Activated T-cell treated with anti-CD3 and anti-CD28 coated beads, Interleukin-2, amount 50 U/mL, for 4 hours (primary cell): Measurements from ENCODE around the gene EXTL1. TPM values are rescaled to one million over a fixed set of nuclear protein-coding genes. Genes with fewer than 3 reads are reported as not detected.

Experiments
- ATAC-seq, 2 donors: fragments of 200-7000 bp; cut with Tn5 transposase; one replicate each; pipeline ENCODE4 v1.10.0; 2021
- DNase-seq: peaks from one replicate; pipeline ENCODE4 v3.0.0-alpha.2; 2020
- H3K27me3 Mint-ChIP-seq: one replicate; pipeline ENCODE4 v1.8.0; 2021; ENCODE audit warnings: low read depth, mixed read lengths
- H3K36me3 Mint-ChIP-seq: one replicate; pipeline ENCODE4 v1.8.0; 2022; ENCODE audit warnings: mixed read lengths; ENCODE audit not compliant: insufficient read depth
- H3K4me1 Mint-ChIP-seq: one replicate; pipeline ENCODE4 v1.8.0; 2021; ENCODE audit warnings: low read depth, mixed read lengths
- H3K4me3 Mint-ChIP-seq: one replicate; pipeline ENCODE4 v1.8.0; 2021; ENCODE audit warnings: mild to moderate bottlenecking, moderate library complexity, mixed read lengths
- H3K9me3 Mint-ChIP-seq: one replicate; pipeline ENCODE4 v1.8.0; 2021; ENCODE audit warnings: mixed read lengths
- total RNA-seq, 3 donors: library from RNA; stranded (reverse); gene quantifications; one replicate each; pipeline ENCODE4 v1.2.1, GENCODE V29; 2021

Gene EXTL1
- total RNA-seq, 3 donors from 2014 or later, result not detected

GRCh38 chr1:26053718-26054560 is 32.4 kb downstream of the EXTL1 start:
- DNase-seq, result no peak
- Mint-ChIP-seq H3K4me3 (no peak overlapping the region), H3K27me3 (peaks cover 46% of the 10 kb centered on the region), H3K9me3 (no peaks in the 10 kb centered on the region), H3K36me3 (no peaks in the 10 kb centered on the region), H3K4me1 (no peaks in the 10 kb centered on the region)
- no peak for ATAC-seq

- H3K4me3 Mint-ChIP-seq, result no peak overlapping the region
- ATAC-seq, result no peak
- DNase-seq, result no peak
- H3K9me3 Mint-ChIP-seq, result no peaks in the 10 kb centered on the region
- H3K27me3 Mint-ChIP-seq, result peaks cover 46% of the 10 kb centered on the region
- H3K36me3 Mint-ChIP-seq, result no peaks in the 10 kb centered on the region
- no peaks in the 10 kb centered on the region for H3K4me1 Mint-ChIP-seq
Observed at GRCh38 chr1:26055041-26055440, 33.5 kb downstream of the EXTL1 start.

DNA sequence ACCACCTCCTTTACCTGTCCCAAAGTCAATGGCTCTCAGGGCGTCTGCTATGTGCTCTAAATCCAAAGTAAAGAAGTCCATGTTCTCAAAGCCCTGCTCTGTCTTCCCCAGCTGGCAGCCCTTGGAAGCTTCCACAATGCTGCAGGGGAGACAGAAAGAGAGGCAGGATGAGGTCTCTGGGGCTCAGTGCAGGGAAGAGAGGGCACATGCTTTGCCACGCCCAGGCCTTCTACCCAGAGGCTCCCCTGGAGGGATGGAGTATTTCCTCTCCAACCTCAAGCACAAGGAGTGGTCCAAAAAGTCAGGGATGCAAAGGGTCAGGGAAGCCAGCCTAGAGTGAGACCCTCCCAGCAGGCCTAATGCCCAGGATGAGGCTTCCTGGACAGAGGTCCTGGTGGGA is 35.6 kb downstream of the EXTL1 start:
- ATAC-seq, result no peak
- H3K9me3 Mint-ChIP-seq, result no peaks in the 10 kb centered on the region
- H3K27me3 Mint-ChIP-seq, result peaks cover 29% of the 10 kb centered on the region
- no peaks in the 10 kb centered on the region for H3K4me1 Mint-ChIP-seq
- no peak for DNase-seq
- no peaks in the 10 kb centered on the region for H3K36me3 Mint-ChIP-seq
- H3K4me3 Mint-ChIP-seq, result no peak overlapping the region

GRCh38 chr1:26058052-26058595 is 36.5 kb downstream of the EXTL1 start:
- no peaks in the 10 kb centered on the region for H3K9me3 Mint-ChIP-seq
- no peaks in the 10 kb centered on the region for H3K4me1 Mint-ChIP-seq
- H3K4me3 Mint-ChIP-seq, result no peak overlapping the region
- peaks cover 25% of the 10 kb centered on the region for H3K27me3 Mint-ChIP-seq
- DNase-seq, result no peak
- ATAC-seq, result no peak
- H3K36me3 Mint-ChIP-seq, result no peaks in the 10 kb centered on the region

DNA sequence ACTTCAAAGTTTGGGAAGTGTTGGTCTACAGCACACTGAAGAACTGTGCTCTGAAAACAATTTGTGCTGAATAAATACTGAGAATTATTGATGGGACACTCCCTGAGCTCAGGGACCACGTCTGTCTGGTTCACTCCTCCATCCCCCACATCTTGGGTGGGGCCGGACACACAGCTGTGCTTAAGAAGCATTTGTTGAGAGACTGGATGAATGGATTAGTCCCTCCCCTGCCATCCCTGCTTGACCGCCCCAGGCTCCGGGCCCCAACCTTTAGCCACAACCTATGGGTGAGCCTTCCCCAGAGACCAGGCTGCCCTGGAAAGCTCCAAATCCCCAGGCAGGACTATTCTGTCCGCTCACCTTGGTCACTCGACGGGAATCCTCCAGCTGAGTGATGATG is 38.3 kb downstream of the EXTL1 start:
- Mint-ChIP-seq H3K4me1 (no peaks in the 10 kb centered on the region), H3K9me3 (no peaks in the 10 kb centered on the region), H3K27me3 (peaks cover 14% of the 10 kb centered on the region), H3K4me3 (no peak overlapping the region), H3K36me3 (no peaks in the 10 kb centered on the region)
- ATAC-seq (no peak), DNase-seq (no peak)

DNA sequence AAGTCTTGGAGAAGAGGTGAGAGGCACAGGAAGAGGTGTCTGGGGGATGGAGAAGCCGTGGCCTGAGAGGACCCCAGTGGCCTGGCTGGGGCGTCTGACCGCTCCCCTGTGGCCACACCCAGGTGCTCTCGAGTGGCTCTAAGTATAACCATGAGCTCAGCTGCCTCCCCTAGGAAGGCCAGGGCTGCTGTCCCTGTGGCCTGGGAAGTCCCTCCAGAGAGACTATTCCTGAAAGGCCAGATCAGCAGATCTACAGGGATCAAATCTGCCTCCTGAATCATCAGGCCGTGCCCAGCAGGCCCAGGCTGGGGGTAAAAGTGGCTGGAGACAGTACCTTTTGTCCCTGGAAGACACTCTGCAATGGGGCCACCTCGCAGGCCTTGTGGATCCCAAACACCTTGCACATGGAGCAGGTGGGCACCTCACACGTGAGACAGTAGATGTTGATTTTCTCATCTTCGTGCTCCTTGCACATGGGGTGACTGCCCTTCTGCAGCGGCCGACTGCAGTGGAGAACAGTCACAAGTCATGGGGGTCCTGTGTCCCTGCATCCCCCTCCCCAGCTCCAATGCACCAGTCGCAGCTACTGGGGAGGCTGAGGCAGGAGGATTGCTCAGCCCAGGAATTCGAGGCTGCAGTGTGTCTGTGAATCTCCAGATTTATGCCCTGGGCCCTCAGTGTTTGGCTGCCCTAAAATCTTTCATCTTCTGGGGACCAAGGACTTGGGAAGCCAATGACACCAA is 39.4 kb downstream of the EXTL1 start:
- Mint-ChIP-seq H3K4me3 (no peak overlapping the region), H3K27me3 (peaks cover 9% of the 10 kb centered on the region), H3K9me3 (no peaks in the 10 kb centered on the region), H3K36me3 (no peaks in the 10 kb centered on the region), H3K4me1 (no peaks in the 10 kb centered on the region)
- ATAC-seq, result no peak
- no peak for DNase-seq

GRCh38 chr1:26064553-26064952 is 43.0 kb downstream of the EXTL1 start:
- H3K27me3 Mint-ChIP-seq, result peaks cover 10% of the 10 kb centered on the region
- H3K36me3 Mint-ChIP-seq, result no peaks in the 10 kb centered on the region
- no peak for DNase-seq

DNA sequence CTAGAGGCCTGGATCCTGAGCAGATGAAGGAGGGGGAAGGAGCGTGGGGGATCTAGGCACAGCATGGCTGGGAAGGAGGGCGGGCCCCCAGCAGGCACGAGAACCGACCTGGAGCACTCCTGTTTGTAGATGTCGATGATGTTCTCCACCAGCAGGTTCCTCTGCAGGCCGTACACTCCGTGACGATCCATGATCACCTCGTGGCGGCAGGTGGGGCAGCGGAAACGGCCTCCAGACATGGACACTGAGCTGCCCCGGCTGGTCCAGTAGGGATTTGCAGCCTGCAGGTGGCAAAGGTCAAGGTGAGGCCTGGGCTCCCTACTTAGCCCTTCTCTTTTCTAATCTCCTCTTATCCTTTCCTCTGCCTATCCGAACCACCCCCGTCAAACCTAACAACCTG is 44.6 kb downstream of the EXTL1 start:
- H3K36me3 Mint-ChIP-seq, result no peaks in the 10 kb centered on the region
- ATAC-seq (no peak), DNase-seq (no peak)
- H3K9me3 Mint-ChIP-seq, result no peaks in the 10 kb centered on the region
- H3K27me3 Mint-ChIP-seq, result peaks cover 6% of the 10 kb centered on the region
- H3K4me3 Mint-ChIP-seq, result no peak overlapping the region
- no peaks in the 10 kb centered on the region for H3K4me1 Mint-ChIP-seq

More at GRCh38 chr1:26064553-26064952, 43.0 kb downstream of the EXTL1 start:
- ATAC-seq, result no peak
- H3K4me1 Mint-ChIP-seq, result no peaks in the 10 kb centered on the region
- H3K9me3 Mint-ChIP-seq, result no peaks in the 10 kb centered on the region
- no peak overlapping the region for H3K4me3 Mint-ChIP-seq

- Mint-ChIP-seq H3K4me3 (no peak overlapping the region), H3K27me3 (peaks cover 6% of the 10 kb centered on the region), H3K4me1 (no peaks in the 10 kb centered on the region), H3K9me3 (no peaks in the 10 kb centered on the region), H3K36me3 (no peaks in the 10 kb centered on the region)
- DNase-seq, result no peak
- ATAC-seq, result no peak
Observed at GRCh38 chr1:26066857-26067256, 45.3 kb downstream of the EXTL1 start.

DNA sequence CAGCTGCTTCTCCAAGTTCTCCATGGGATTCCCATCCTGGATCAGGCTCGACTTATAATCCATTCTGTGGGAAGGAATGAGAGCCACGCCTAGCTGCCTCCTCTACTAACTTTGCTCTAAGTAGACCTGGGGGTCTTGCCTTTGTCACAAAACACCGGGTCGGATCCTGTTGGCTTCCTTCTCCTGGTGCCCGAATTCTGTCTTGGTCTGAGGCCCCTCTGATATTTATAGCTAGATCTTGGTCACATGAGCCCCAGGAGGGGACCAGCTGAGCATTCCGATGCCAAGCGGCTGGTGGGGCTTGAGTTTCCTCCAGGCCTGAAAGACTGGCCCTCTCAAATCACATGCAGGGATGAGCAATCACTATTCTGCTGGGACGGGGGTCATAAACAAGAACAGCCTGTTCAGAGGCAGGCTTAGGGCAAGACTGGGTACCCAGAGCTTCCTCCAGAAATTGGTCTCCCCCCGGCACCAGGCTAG is 45.9 kb downstream of the EXTL1 start, which contains the start of gene TRIM63:
TSS of gene TRIM63 (minus strand) at position 199 of the 480 bp plus-strand sequence. CDS start at position 63, 136 bp downstream.
- Mint-ChIP-seq H3K27me3 (peaks cover 11% of the 10 kb centered on the region), H3K36me3 (no peaks in the 10 kb centered on the region), H3K9me3 (no peaks in the 10 kb centered on the region), H3K4me3 (no peak within 1 kb of the TSS), H3K4me1 (no peaks in the 10 kb centered on the region)
- DNase-seq (no peak), ATAC-seq (no peak)

DNA sequence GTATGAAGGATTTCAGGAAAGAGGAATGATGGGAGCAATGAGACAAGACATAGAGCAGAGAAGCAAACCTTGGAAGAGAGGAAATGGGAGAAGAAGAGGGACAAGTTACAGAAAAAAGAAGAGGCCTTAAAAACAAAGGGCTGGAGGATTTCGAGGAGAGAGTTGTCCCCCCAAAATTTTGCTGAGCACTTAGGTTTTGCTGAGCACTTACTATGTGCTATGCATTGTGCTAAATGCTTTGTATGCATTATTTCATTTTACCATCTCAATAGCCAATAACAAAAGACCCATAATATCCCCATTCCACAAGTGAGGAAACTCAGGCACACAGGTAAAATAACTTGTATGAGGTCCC is 48.3 kb downstream of the EXTL1 start:
- peaks cover 16% of the 10 kb centered on the region for H3K27me3 Mint-ChIP-seq
- no peak for ATAC-seq
- no peaks in the 10 kb centered on the region for H3K9me3 Mint-ChIP-seq
- H3K4me3 Mint-ChIP-seq, result no peak overlapping the region
- no peaks in the 10 kb centered on the region for H3K36me3 Mint-ChIP-seq
- no peaks in the 10 kb centered on the region for H3K4me1 Mint-ChIP-seq
- no peak for DNase-seq

DNA sequence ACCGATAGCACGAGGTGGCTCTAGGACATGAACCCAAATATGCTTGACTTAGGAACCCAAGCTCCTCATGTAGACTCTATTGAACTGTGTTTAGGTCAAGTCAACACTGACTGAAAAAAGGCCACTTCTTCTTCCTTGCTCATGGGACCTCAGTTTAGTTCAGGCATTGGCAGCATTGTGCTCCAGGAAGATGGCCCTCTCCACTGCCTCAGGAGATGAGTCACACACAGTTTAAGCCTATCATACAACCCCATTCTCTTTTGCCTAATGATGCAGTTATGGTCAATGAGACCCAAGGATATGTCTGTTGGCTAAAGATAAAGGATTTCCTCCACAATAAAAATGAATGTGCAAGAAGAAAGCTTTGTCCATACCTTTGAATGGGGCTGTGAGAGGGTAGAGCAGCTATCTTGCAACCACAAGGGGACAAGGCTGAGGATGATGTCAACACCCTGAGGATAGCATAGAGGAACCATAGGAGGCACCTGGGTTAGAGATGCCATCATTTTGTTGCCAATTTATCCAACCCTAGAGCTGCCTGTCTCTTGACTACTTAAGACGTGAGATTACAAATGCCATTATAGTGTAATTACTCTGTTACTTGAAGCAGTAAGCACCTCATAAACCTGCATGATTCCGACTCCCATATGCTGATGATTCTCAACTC is 48.9 kb downstream of the EXTL1 start:
- DNase-seq (no peak), ATAC-seq (no peak)
- Mint-ChIP-seq H3K4me3 (no peak overlapping the region), H3K4me1 (peaks cover 3% of the 10 kb centered on the region), H3K27me3 (peaks cover 16% of the 10 kb centered on the region), H3K36me3 (no peaks in the 10 kb centered on the region), H3K9me3 (no peaks in the 10 kb centered on the region)

- no peaks in the 10 kb centered on the region for H3K36me3 Mint-ChIP-seq
- ATAC-seq (no peak), DNase-seq (no peak)
- peaks cover 16% of the 10 kb centered on the region for H3K27me3 Mint-ChIP-seq
- peaks cover 8% of the 10 kb centered on the region for H3K4me1 Mint-ChIP-seq
- no peaks in the 10 kb centered on the region for H3K9me3 Mint-ChIP-seq
- H3K4me3 Mint-ChIP-seq, result no peak overlapping the region
Observed at GRCh38 chr1:26070963-26071342, 49.4 kb downstream of the EXTL1 start.

DNA sequence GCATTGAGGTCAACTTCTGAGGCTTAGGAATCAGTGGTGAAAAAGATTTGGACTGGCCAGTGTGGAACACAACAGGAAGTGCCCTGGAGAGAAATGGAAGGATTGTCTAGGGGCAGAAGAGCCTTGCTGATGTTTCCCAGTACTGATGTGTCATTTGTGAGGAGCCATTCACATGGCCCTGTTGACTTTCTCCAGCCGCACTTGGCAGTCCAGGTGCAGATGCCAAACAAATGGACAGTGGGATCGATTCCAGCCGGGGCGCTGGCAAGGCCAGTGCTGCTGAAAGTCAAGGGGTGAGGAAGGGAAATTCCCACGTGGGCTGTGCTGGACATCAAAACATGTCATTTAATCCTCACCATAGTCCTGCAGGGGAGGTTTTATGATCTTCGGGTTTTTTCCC is 50.7 kb downstream of the EXTL1 start:
- Mint-ChIP-seq H3K27me3 (peaks cover 24% of the 10 kb centered on the region), H3K4me3 (no peak overlapping the region), H3K9me3 (no peaks in the 10 kb centered on the region), H3K4me1 (peaks cover 10% of the 10 kb centered on the region), H3K36me3 (no peaks in the 10 kb centered on the region)
- ATAC-seq (no peak), DNase-seq (no peak)
